H9 (cell line): ENCODE measurements around the gene AFF1. TPM values are rescaled to one million over a fixed set of nuclear protein-coding genes. Genes with fewer than 3 reads are reported as not detected.

Source experiments
- DNase-seq: peaks from one replicate; pipeline ENCODE4 v3.0.0-alpha.2; 2017
- H2AFZ ChIP-seq: one replicate; pipeline ENCODE4 v1.6.1; 2013; ENCODE audit warnings: mild to moderate bottlenecking, low read length, control low read depth, moderate library complexity
- H2AK5ac ChIP-seq: 2 replicates; pipeline ENCODE4 v1.6.1; 2013; ENCODE audit warnings: low read length, control low read depth, mixed read lengths; ENCODE audit not compliant: insufficient read length
- H2BK120ac ChIP-seq: one replicate; pipeline ENCODE4 v1.6.1; 2013; ENCODE audit warnings: low read depth, mild to moderate bottlenecking, low read length, control low read depth, inconsistent platforms; ENCODE audit not compliant: poor library complexity, severe bottlenecking
- H2BK12ac ChIP-seq: 2 replicates; pipeline ENCODE4 v1.6.1; 2013; ENCODE audit warnings: low read length, control low read depth, mixed read lengths, low read depth; ENCODE audit not compliant: insufficient read length
- H2BK15ac ChIP-seq: 2 replicates; pipeline ENCODE4 v1.6.1; 2013; ENCODE audit warnings: low read depth, low read length, control low read depth
- H2BK20ac ChIP-seq: one replicate; pipeline ENCODE4 v1.6.1; 2013; ENCODE audit warnings: low read depth, mild to moderate bottlenecking, low read length, control low read depth, inconsistent platforms; ENCODE audit not compliant: poor library complexity, severe bottlenecking
- H2BK5ac ChIP-seq: 2 replicates; pipeline ENCODE4 v1.6.1; 2013; ENCODE audit warnings: low read length, control low read depth, mixed read lengths; ENCODE audit not compliant: insufficient read length
- H3K14ac ChIP-seq: 2 replicates; pipeline ENCODE4 v1.6.1; 2013; ENCODE audit warnings: low read length, control low read depth; ENCODE audit not compliant: insufficient read depth
- H3K18ac ChIP-seq: 2 replicates; pipeline ENCODE4 v1.6.1; 2013; ENCODE audit warnings: low read depth, mild to moderate bottlenecking, mixed read lengths, low read length, control low read depth; ENCODE audit not compliant: insufficient read length
- H3K23ac ChIP-seq: 2 replicates; pipeline ENCODE4 v1.6.1; 2013; ENCODE audit warnings: low read length, control low read depth, mixed read lengths, low read depth; ENCODE audit not compliant: insufficient read length
- H3K23me2 ChIP-seq: 2 replicates; pipeline ENCODE4 v1.6.1; 2013; ENCODE audit warnings: low read depth, mild to moderate bottlenecking, mixed read lengths, low read length, control low read depth; ENCODE audit not compliant: insufficient read length, poor library complexity, severe bottlenecking
- H3K27ac ChIP-seq: 2 replicates; pipeline ENCODE4 v1.5.1; 2013; ENCODE audit warnings: low read length, control low read depth, mixed read lengths, low read depth; ENCODE audit not compliant: insufficient read length
- H3K27me3 ChIP-seq: 2 replicates; pipeline ENCODE4 v1.6.1; 2013; ENCODE audit warnings: low read length, control low read depth, inconsistent platforms; ENCODE audit not compliant: insufficient read depth
- H3K4ac ChIP-seq: 2 replicates; pipeline ENCODE4 v1.6.1; 2013; ENCODE audit warnings: low read depth, mild to moderate bottlenecking, control low read depth, inconsistent platforms, low read length, moderate library complexity
- H3K4me1 ChIP-seq: 2 replicates; pipeline ENCODE4 v1.6.1; 2013; ENCODE audit warnings: low read length, control low read depth, inconsistent platforms; ENCODE audit not compliant: insufficient read depth
- H3K4me2 ChIP-seq: 2 replicates; pipeline ENCODE4 v1.6.1; 2013; ENCODE audit warnings: low read length, control low read depth, mixed read lengths; ENCODE audit not compliant: insufficient read length, insufficient read depth
- H3K56ac ChIP-seq: 2 replicates; pipeline ENCODE4 v1.6.1; 2013; ENCODE audit warnings: low read depth, mild to moderate bottlenecking, mixed read lengths, low read length, control low read depth; ENCODE audit not compliant: insufficient read length
- H3K79me1 ChIP-seq: 2 replicates; pipeline ENCODE4 v1.6.1; 2013; ENCODE audit warnings: low read depth, mild to moderate bottlenecking, moderate library complexity, low read length, control low read depth, inconsistent platforms; ENCODE audit not compliant: insufficient read depth, poor library complexity, severe bottlenecking
- H3K79me2 ChIP-seq: 2 replicates; pipeline ENCODE4 v1.6.1; 2013; ENCODE audit warnings: low read length, control low read depth, inconsistent platforms; ENCODE audit not compliant: insufficient read depth
- H3K9ac ChIP-seq: 2 replicates; pipeline ENCODE4 v1.6.1; 2013; ENCODE audit warnings: low read length, control low read depth, mixed read lengths; ENCODE audit not compliant: insufficient read length; ENCODE audit errors: extremely low read depth
- H3K9me3 ChIP-seq: one replicate; pipeline ENCODE4 v1.6.1; 2013; ENCODE audit warnings: low read depth, low read length, inconsistent platforms; ENCODE audit not compliant: control insufficient read depth
- H3T11ph ChIP-seq: one replicate; pipeline ENCODE4 v1.6.1; 2013; ENCODE audit warnings: mild to moderate bottlenecking, low read length, control low read depth, inconsistent platforms
- H4K20me1 ChIP-seq: one replicate; pipeline ENCODE4 v1.6.1; 2013; ENCODE audit not compliant: control insufficient read depth, insufficient read length, insufficient read depth
- H4K5ac ChIP-seq: 2 replicates; pipeline ENCODE4 v1.6.1; 2013; ENCODE audit warnings: low read depth, mild to moderate bottlenecking, mixed read lengths, low read length, control low read depth; ENCODE audit not compliant: insufficient read length
- H4K8ac ChIP-seq: replicated peaks from 2 replicates; pipeline ENCODE4 v1.6.1; 2013; ENCODE audit warnings: low read length, control low read depth, mixed read lengths, low read depth; ENCODE audit not compliant: insufficient read length
- H4K91ac ChIP-seq: 2 replicates; pipeline ENCODE4 v1.6.1; 2013; ENCODE audit warnings: low read depth, mild to moderate bottlenecking, moderate library complexity, mixed read lengths, low read length, control low read depth; ENCODE audit not compliant: insufficient read length
- H3K27ac Mint-ChIP-seq, 3 experiments: 2 replicates in 2 of 3; 3 replicates in 1 of 3; pipeline ENCODE4 v1.8.0; 2020 to 2021; ENCODE audit warnings: mixed read lengths in 3 of 3, mild to moderate bottlenecking in 1 of 3, moderate library complexity in 1 of 3
- H3K27me3 Mint-ChIP-seq: 2 replicates; pipeline ENCODE4 v1.8.0; 2021; ENCODE audit warnings: low read depth, mild to moderate bottlenecking, moderate library complexity, mixed read lengths
- H3K36me3 Mint-ChIP-seq, 3 experiments: 2 replicates in 2 of 3; 3 replicates in 1 of 3; pipeline ENCODE4 v1.8.0; 2020 to 2021; ENCODE audit warnings: low read depth in 3 of 3, mixed read lengths in 3 of 3; ENCODE audit not compliant: insufficient read depth in 1 of 3
- H3K4me1 Mint-ChIP-seq, 2 experiments: 2 replicates each; pipeline ENCODE4 v1.8.0; 2020; ENCODE audit warnings: mixed read lengths in 2 of 2
- H3K4me3 Mint-ChIP-seq, 2 experiments: 2 replicates in 1 of 2; 3 replicates in 1 of 2; pipeline ENCODE4 v1.8.0; 2020 to 2021; ENCODE audit warnings: mild to moderate bottlenecking in 2 of 2, mixed read lengths in 2 of 2, moderate library complexity in 1 of 2
- H3K9me3 Mint-ChIP-seq, 2 experiments: 2 replicates in 1 of 2; 3 replicates in 1 of 2; pipeline ENCODE4 v1.8.0; 2020; ENCODE audit warnings: mild to moderate bottlenecking in 2 of 2, mixed read lengths in 2 of 2, moderate library complexity in 1 of 2
- CTCF ChIP-seq: fragments of 200-600 bp; sonication (generic); conservative IDR thresholded peaks from 3 replicates; pipeline ENCODE4 v1.8.0; 2021; ENCODE audit warnings: antibody characterized with exemption, mild to moderate bottlenecking
- WGBS: extraction: QIAGEN DNeasy Blood & Tissue Kit; methylation state at CpG from one replicate; pipeline ENCODE4 v1.1.7; 2013; ENCODE audit warnings: missing lambda C conversion rate, low lambda C conversion rate, mixed read lengths; ENCODE audit not compliant: insufficient read length; ENCODE audit errors: extremely low coverage; 5-methylcytosine and 5-hydroxymethylcytosine counted together
- total RNA-seq: library from RNA; stranded (reverse); gene quantifications from 2 replicates; pipeline ENCODE4 v1.2.1, GENCODE V29; 2021

AFF1 gene
- total RNA-seq, 1 experiment from 2014 or later, result 74.5 TPM

GRCh38 chr4:87031920-87032319 lies 97.1 kb downstream of the AFF1 start:
- no peak overlapping the region for H2AFZ ChIP-seq
- Mint-ChIP-seq H3K4me3 (no peak overlapping the region), H3K4me1 (peaks cover 36 to 39% of the 10 kb centered on the region in 2 experiments), H3K9me3 (no peaks in the 10 kb centered on the region), H3K36me3 (no peaks in the 10 kb centered on the region), H3K27ac (no peak overlapping the region), H3K27me3 (no peaks in the 10 kb centered on the region)
- peaks cover 4% of the 10 kb centered on the region for H4K20me1 ChIP-seq
- no peak overlapping the region for H2BK120ac ChIP-seq
- H3K56ac ChIP-seq, result no peak overlapping the region
- H3K4ac ChIP-seq, result no peak overlapping the region
- peaks cover 8% of the 10 kb centered on the region; the same call in 1 of the 2 replicates for H3K4me1 ChIP-seq
- H2BK12ac ChIP-seq, result no peak overlapping the region
- no peak overlapping the region for H2AK5ac ChIP-seq
- no peak overlapping the region for H2BK5ac ChIP-seq
- H2BK15ac ChIP-seq, result no peak overlapping the region
- no peaks in the 10 kb centered on the region for H3K23me2 ChIP-seq
- no peak overlapping the region for H3T11ph ChIP-seq
- no peak overlapping the region for H4K8ac ChIP-seq
- no peak overlapping the region for H2BK20ac ChIP-seq
- H3K18ac ChIP-seq, result no peak overlapping the region
- H3K27me3 ChIP-seq, result no peaks in the 10 kb centered on the region
- no CpG with 5 or more reads among the region's 2 CpGs for WGBS
- H3K27ac ChIP-seq, result no peak overlapping the region
- no peak for DNase-seq
- no peak overlapping the region for H3K9ac ChIP-seq
- no peak for TF ChIP-seq CTCF
- no peak overlapping the region for H4K91ac ChIP-seq
- no peaks in the 10 kb centered on the region for H3K9me3 ChIP-seq
- no peak overlapping the region for H3K23ac ChIP-seq
- H3K4me2 ChIP-seq, result no peak overlapping the region
- peaks cover 6% of the 10 kb centered on the region for H3K79me1 ChIP-seq
- H3K79me2 ChIP-seq, result peaks cover 11% of the 10 kb centered on the region; the same call in 1 of the 2 replicates
- H4K5ac ChIP-seq, result no peak overlapping the region
- no peak overlapping the region for H3K14ac ChIP-seq
